GM12864 (cell line): ENCODE data around the gene ATP2A1.

ENCODE experiments used
- DNase-seq: peaks from one replicate; pipeline ENCODE4 v3.0.0-alpha.2; 2011; ENCODE audit warnings: low read depth
- H3K4me3 ChIP-seq: 2 replicates; pipeline ENCODE4 v1.5.1; 2011; ENCODE audit warnings: mild to moderate bottlenecking, low read depth, low read length, control low read depth
- CTCF ChIP-seq: IDR thresholded peaks from 2 replicates; pipeline ENCODE4 v1.5.1; 2011; ENCODE audit warnings: low read depth, mild to moderate bottlenecking, moderate library complexity, low read length, control low read depth, inconsistent platforms; ENCODE audit errors: missing control alignments

Gene ATP2A1

DNA sequence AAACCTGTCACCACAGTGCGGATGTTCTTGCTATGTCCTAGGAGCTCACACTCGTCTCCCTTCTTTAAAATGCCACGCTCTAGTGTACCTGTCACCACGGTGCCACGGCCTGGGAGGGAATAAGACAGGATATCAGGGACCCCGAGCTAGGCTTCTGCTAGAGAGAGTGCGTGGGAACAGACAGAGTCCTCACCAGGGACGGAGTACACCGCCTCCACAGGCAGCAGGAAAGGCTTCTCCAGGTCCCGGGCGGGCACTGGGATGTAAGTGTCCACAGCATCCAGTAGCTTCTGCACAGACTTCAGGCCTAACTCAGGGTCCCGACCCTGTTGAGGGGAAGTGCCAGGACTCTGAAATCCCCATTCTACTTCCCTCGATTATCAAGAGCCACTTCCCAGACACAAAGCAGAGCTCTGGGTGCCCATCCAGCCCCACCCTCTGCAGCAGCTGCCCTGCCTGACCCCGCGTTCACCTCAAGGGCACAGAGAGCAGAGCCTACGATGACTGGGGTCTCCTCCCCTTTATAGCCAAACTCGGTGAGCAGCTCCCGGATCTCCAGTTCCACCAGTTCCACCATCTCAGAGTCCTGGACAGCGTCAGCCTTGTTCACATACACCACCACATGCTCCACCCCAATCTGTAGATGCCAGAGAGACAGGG lies 33.9 kb upstream of the ATP2A1 start:
- DNase-seq, result no peak
- H3K4me3 ChIP-seq, result no peak overlapping the region
- no peak for TF ChIP-seq CTCF

- peak overlapping the region; percentile 65 for H3K4me3 ChIP-seq
- peak; percentile 56 for DNase-seq
- TF ChIP-seq CTCF, result no peak
These were observed 33.0 kb upstream of the ATP2A1 start for GRCh38 chr16:28845293-28845692.

DNA sequence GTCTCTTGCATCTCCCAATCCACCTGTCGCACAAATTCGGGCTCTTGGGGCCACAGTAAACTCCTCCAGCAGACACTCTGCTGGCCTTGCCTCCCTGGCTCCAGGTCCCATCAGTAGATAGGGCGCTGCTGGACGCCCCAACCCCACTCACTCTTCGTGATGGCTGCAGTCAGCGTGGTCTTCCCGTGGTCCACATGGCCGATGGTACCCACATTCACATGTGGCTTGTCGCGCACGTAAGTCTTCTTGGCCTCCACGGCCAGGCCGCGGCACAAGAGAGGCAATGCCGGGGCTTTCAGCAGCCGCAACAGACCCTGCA lies 32.6 kb upstream of the ATP2A1 start:
- no peak for DNase-seq
- peak overlapping the region; percentile 65 for H3K4me3 ChIP-seq
- no peak for TF ChIP-seq CTCF

DNA sequence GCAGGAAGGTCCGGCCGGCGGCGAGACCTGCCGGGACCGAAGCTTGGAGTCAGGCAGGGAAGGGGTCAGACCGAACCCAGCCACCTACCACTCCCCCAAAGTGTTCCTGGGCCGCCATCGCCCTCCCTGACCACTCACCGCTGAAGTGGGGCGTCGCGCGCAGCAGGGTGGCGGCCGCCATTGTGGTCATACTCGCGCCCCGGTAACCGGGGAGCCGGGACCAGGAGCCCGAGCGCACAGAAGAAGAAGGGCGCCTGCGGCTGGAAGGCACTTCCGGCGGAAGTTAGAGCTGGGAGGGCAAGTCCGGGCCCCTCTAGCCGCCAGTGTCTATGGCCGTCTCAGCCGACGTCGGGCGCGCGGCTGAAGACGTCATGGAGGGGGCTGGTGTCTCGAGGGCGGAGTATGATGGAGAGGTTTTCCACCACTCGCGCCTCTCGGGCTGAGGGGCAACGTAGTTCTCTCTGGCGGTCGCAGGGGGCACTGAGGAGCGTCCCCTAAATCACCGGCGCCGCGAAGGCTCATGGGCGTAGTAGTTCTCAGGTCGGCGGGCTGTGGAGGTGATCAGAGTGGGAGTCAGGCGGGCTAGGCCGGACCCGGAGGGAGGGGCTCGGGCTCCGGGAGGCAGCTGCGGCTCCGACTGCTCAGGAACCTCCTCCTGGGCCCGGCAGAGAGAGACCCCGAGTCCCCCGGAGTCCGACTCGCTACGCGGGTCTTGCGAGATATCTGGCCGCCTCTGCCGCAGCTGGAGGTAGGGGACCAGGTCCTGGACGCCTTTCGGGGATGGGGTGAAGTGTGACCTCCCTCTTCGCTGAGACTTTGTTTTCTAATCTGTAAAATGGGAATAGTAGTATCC lies 32.0 kb upstream of the ATP2A1 start, which contains the start of gene TUFM:
TSS of gene TUFM (minus strand) at position 269 of the 853 bp plus-strand sequence. CDS start at position 190, 79 bp downstream.
- TF ChIP-seq CTCF, result peak; percentile 75
- H3K4me3 ChIP-seq, result peak within 1 kb of the TSS; percentile 65
- DNase-seq, result peak; percentile 95

GRCh38 chr16:28846933-28847273 lies 31.4 kb upstream of the ATP2A1 start:
- DNase-seq, result no peak
- TF ChIP-seq CTCF, result no peak
- H3K4me3 ChIP-seq, result peak overlapping the region; percentile 65

DNA sequence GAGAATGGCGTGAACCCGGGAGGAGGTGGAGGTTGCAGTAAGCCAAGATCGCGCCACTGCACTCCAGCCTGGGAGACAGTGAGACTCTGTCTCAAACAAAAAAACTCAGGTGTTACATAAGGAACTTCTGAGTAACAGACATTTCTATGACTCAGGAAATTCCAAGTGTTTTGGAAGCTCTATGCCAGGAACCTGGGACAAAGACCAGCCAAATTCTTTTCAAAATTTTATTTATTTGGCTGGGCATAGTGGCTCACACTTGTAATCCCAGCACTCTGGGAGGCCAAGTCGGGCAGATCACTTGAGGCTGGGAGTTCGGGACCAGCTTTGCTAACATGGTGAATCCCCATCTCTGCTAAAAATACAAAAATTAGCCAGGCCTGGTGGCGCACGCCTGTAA lies 19.9 kb upstream of the ATP2A1 start:
- no peak overlapping the region for H3K4me3 ChIP-seq
- no peak for DNase-seq
- TF ChIP-seq CTCF, result no peak
